ES-I3 (cell line): ENCODE data around the gene RLBP1.

Experiments used
- H3K36me3 ChIP-seq: 2 replicates; pipeline ENCODE4 v1.6.1; 2013; ENCODE audit warnings: mild to moderate bottlenecking, low read length, control low read depth, moderate library complexity; ENCODE audit not compliant: insufficient read depth
- H3K4me1 ChIP-seq: 2 replicates; pipeline ENCODE4 v1.6.1; 2013; ENCODE audit warnings: mild to moderate bottlenecking, control low read depth, low read length; ENCODE audit not compliant: insufficient read depth
- H3K9ac ChIP-seq: 2 replicates; pipeline ENCODE4 v1.6.1; 2013; ENCODE audit warnings: low read depth, mild to moderate bottlenecking, low read length, moderate library complexity
- H3K9me3 ChIP-seq: 2 replicates; pipeline ENCODE4 v1.6.1; 2013; ENCODE audit warnings: mild to moderate bottlenecking, low read length, moderate library complexity; ENCODE audit not compliant: control insufficient read depth, insufficient read depth

Gene RLBP1

DNA sequence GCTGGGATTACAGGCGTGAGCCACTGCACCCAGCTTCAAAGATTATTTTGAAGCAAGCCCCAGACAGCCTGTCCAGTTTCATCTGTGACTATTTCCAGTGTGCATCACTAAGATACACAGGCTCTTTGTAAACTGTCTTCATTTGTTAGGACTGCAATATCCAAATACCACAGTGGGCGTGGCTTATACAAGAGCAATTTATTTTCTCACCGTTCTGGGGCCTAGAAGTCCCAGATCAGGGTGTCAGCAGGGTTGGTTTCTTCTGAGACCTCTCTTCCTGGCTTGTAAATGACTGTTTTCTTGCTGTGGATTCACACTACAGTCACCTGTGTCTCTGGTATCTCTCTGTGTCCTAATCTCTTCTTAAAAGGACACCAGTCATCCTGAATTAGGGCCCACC lies 59.7 kb downstream of the RLBP1 start:
- no peak overlapping the region for H3K9ac ChIP-seq
- peaks cover 14% of the 10 kb centered on the region for H3K4me1 ChIP-seq
- no peaks in the 10 kb centered on the region for H3K36me3 ChIP-seq
- H3K9me3 ChIP-seq, result no peaks in the 10 kb centered on the region
